K562 (cell line): Measurements from ENCODE around the gene DNAI1. TPM values are rescaled to one million over a fixed set of nuclear protein-coding genes. Genes with fewer than 3 reads are reported as not detected.

Experiments
- ATAC-seq: fragments of 200-7000 bp; cut with Tn5 transposase; 3 replicates; pipeline ENCODE4 v1.9.1; 2020; ENCODE audit warnings: moderate library complexity
- BruUV-seq: library from RNA; stranded (reverse); fragments of 400-500 nt; replicated peaks from 2 replicates; lab custom pipeline; 2021; lab: Mats Ljungman, UMichigan
- CTCF ChIA-PET: fragments of 300-600 bp; formaldehyde crosslinking; extraction: SDS; loops from one replicate; lab custom pipeline; 2021; ENCODE audit warnings: low intra/inter-chr PET ratio; lab: Yijun Ruan, JAX
- POLR2A ChIA-PET: fragments of 300-600, 350-650 bp; sonication (Branson Sonifier 250); formaldehyde crosslinking; extraction: SDS; loops from one replicate; lab custom pipeline; 2021; ENCODE audit warnings: antibody characterized with exemption, inconsistent platforms; lab: Yijun Ruan, JAX
- DNase-seq, 4 experiments: peaks; one replicate each; pipeline versions ENCODE4 v3.0.0 to v3.0.0-alpha.2; 2011 to 2018; ENCODE audit warnings: low spot score in 3 of 4, mixed read lengths in 3 of 4; ENCODE audit errors: extremely low read depth in 1 of 4
- FAIRE-seq: peaks from 2 replicates; lab custom pipeline; 2011; peaks lifted over from hg19 to GRCh38; lab: Jason Lieb, UNC
- H2AFZ ChIP-seq: 2 replicates; pipeline ENCODE4 v1.6.0; 2011; ENCODE audit warnings: low read depth, low read length, control low read depth, inconsistent platforms
- H3K27ac ChIP-seq: fragments of 200-600 bp; 3 replicates; pipeline ENCODE4 v1.8.0; 2011; ENCODE audit warnings: low read depth, mild to moderate bottlenecking, control low read depth, inconsistent platforms, low read length, moderate library complexity, mixed read lengths; ENCODE audit errors: extremely low read depth
- H3K27me3 ChIP-seq, 2 experiments: fragments of 300-600 bp in 1 of 2; 2 replicates in 1 of 2; 3 replicates in 1 of 2; pipeline versions ENCODE4 v1.6.0 to v1.8.0; 2011; ENCODE audit warnings: inconsistent platforms in 2 of 2, low read length in 2 of 2, mild to moderate bottlenecking in 1 of 2, mixed read lengths in 1 of 2, moderate library complexity in 1 of 2; ENCODE audit not compliant: control insufficient read depth in 2 of 2, insufficient read depth in 2 of 2
- H3K36me3 ChIP-seq: fragments of 300-600 bp; 3 replicates; pipeline ENCODE4 v1.8.0; 2011; ENCODE audit warnings: mild to moderate bottlenecking, low read length, inconsistent platforms; ENCODE audit not compliant: control insufficient read depth, insufficient read depth
- H3K4me1 ChIP-seq, 2 experiments: fragments of 200-600 bp in 1 of 2; replicated peaks in 1 of 2; 2 replicates in 1 of 2; 3 replicates in 1 of 2; pipeline versions ENCODE4 v1.5.1 to v1.8.0; 2011; ENCODE audit warnings: inconsistent platforms in 2 of 2, low read length in 2 of 2, mild to moderate bottlenecking in 1 of 2, mixed read lengths in 1 of 2, moderate library complexity in 1 of 2; ENCODE audit not compliant: control insufficient read depth in 2 of 2, insufficient read depth in 2 of 2
- H3K4me2 ChIP-seq: 2 replicates; pipeline ENCODE4 v1.6.1; 2011; ENCODE audit warnings: low read length, control low read depth, inconsistent platforms, mixed read lengths; ENCODE audit not compliant: insufficient read depth
- H3K4me3 ChIP-seq: fragments of 200-600 bp; sonication (generic), shearing (Covaris generic); 2 replicates; pipeline ENCODE4 v1.5.1; 2016; ENCODE audit warnings: control low read depth, inconsistent platforms
- H3K79me2 ChIP-seq: fragments of 200-600 bp; 3 replicates; pipeline ENCODE4 v1.8.0; 2011; ENCODE audit warnings: low read length, inconsistent platforms; ENCODE audit not compliant: control insufficient read depth, insufficient read depth
- H3K9ac ChIP-seq, 2 experiments: 2 replicates each; pipeline versions ENCODE4 v1.6.0 to v1.6.1; 2011; ENCODE audit warnings: low read depth in 2 of 2, low read length in 2 of 2, control low read depth in 1 of 2, inconsistent platforms in 1 of 2, mild to moderate bottlenecking in 1 of 2, mixed read lengths in 1 of 2; ENCODE audit not compliant: insufficient read depth in 1 of 2
- H3K9me1 ChIP-seq: one replicate; pipeline ENCODE4 v1.6.0; 2011; ENCODE audit warnings: inconsistent platforms, mild to moderate bottlenecking, low read length, moderate library complexity; ENCODE audit not compliant: control insufficient read depth, insufficient read depth
- H3K9me3 ChIP-seq: replicated peaks from 2 replicates; pipeline ENCODE4 v1.5.1; 2011; ENCODE audit warnings: low read depth, low read length, inconsistent platforms; ENCODE audit not compliant: control insufficient read depth, insufficient read depth
- H4K20me1 ChIP-seq: replicated peaks from 2 replicates; pipeline ENCODE4 v1.6.1; 2011; ENCODE audit warnings: low read length, inconsistent platforms, mixed read lengths; ENCODE audit not compliant: control insufficient read depth, insufficient read depth
- CREM ChIP-seq: IDR thresholded peaks from 2 replicates; pipeline ENCODE4 v1.6.1; 2014; ENCODE audit warnings: antibody characterized with exemption, low read depth
- HIVEP1 ChIP-seq: fragments of 250-450 bp; sonication (Bioruptor Pico); IDR thresholded peaks from 2 replicates; pipeline ENCODE4 v1.4.0; 2020; ENCODE audit warnings: mild to moderate bottlenecking
- MAZ ChIP-seq, 2 experiments: fragments of 450-650 bp in 1 of 2; sonication (generic) in 1 of 2; formaldehyde crosslinking; IDR thresholded peaks in 1 of 2; conservative IDR thresholded peaks in 1 of 2; 2 replicates each; pipeline versions ENCODE4 v1.4.0 to v1.5.0; 2020; ENCODE audit warnings: mild to moderate bottlenecking in 1 of 2, missing genetic modification reagents in 1 of 2
- NONO ChIP-seq, 2 experiments: fragments of 200-400 bp in 1 of 2; fragments of 450-650 bp in 1 of 2; formaldehyde crosslinking in 1 of 2; IDR thresholded peaks; 2 replicates each; pipeline ENCODE4 v1.6.1; 2017; ENCODE audit warnings: low read depth in 2 of 2, mild to moderate bottlenecking in 2 of 2, moderate library complexity in 2 of 2, low read length in 1 of 2
- NR2F6 ChIP-seq: fragments of 450-650 bp; formaldehyde crosslinking; IDR thresholded peaks from 2 replicates; pipeline ENCODE4 v1.4.0; 2020; ENCODE audit warnings: mild to moderate bottlenecking
- POLR2B ChIP-seq: fragments of 450-650 bp; IDR thresholded peaks from 2 replicates; pipeline ENCODE4 v1.6.1; 2018; ENCODE audit warnings: low read depth; ENCODE audit not compliant: partially characterized antibody
- SLC30A9 ChIP-seq: fragments of 250-450 bp; sonication (Bioruptor Pico); IDR thresholded peaks from 2 replicates; pipeline ENCODE4 v1.8.0; 2022; ENCODE audit warnings: mild to moderate bottlenecking, moderate library complexity
- TSC22D4 ChIP-seq: fragments of 450-650 bp; IDR thresholded peaks from 2 replicates; pipeline ENCODE4 v1.6.1; 2016; ENCODE audit warnings: missing genetic modification characterization, missing biosample characterization, control low read depth
- YY1 ChIP-seq, 3 experiments: IDR thresholded peaks; 2 replicates each; pipeline ENCODE4 v1.6.1; 2011; ENCODE audit warnings: low read length in 2 of 3, mild to moderate bottlenecking in 2 of 3, moderate library complexity in 2 of 3, borderline replicate concordance in 1 of 3, control low read depth in 1 of 3, low read depth in 1 of 3; ENCODE audit not compliant: insufficient read depth in 3 of 3, insufficient replicate concordance in 2 of 3, control insufficient read depth in 1 of 3, insufficient read length in 1 of 3; ENCODE audit errors: extremely low read depth in 1 of 3
- ZC3H11A ChIP-seq: IDR thresholded peaks from 2 replicates; pipeline ENCODE4 v1.6.1; 2012; ENCODE audit warnings: low read depth, low read length, improper control_type of control experiment
- ZKSCAN8 ChIP-seq: fragments of 200-800 bp; sonication (Bioruptor generic); IDR thresholded peaks from 2 replicates; pipeline ENCODE4 v1.6.1; 2016; ENCODE audit warnings: missing genetic modification characterization, missing compliant biosample characterization
- WGBS: fragments of 100-300 bp; shearing (Covaris generic); methylation state at CpG from one replicate; pipeline ENCODE4 v1.1.6; 2016; ENCODE audit warnings: low coverage, mixed read lengths; ENCODE audit not compliant: insufficient coverage; ENCODE audit errors: missing lambda C conversion rate; 5-methylcytosine and 5-hydroxymethylcytosine counted together
- in situ Hi-C: fragments of 300-500 bp; cut with MboI; formaldehyde crosslinking; loops from 4 replicates; pipeline ENCODE4 v1.15.0; 2018; ENCODE audit warnings: inconsistent platforms, mixed read lengths
- intact Hi-C: fragments of 100-400 bp; cut with micrococcal nuclease; formaldehyde crosslinking; loops from 2 replicates; pipeline ENCODE4 v1.14.2; 2022
- polyA plus RNA-seq, 8 experiments: library from polyadenylated mRNA; depleted of rRNA in 4 of 8; stranded (reverse) in 5 of 8; unstranded in 3 of 8; fragments of >200 nt; fragmentation: Nextera tagmentation in 2 of 8; fragmentation: Illumina TruSeq in 1 of 8; extraction: Ambion mirVana in 2 of 8; extraction: Trizol in 1 of 8; gene quantifications; 2 replicates each; pipeline versions ENCODE4 v1.2.1 to v1.2.3, GENCODE V29; 2011 to 2014; ENCODE audit warnings: inconsistent platforms in 1 of 8, missing spikeins in 1 of 8
- total RNA-seq, 7 experiments: library from RNA; depleted of rRNA in 6 of 7; stranded (reverse); fragments of >200 nt in 6 of 7; fragmentation: Illumina TruSeq in 2 of 7; extraction: Trizol in 2 of 7; gene quantifications; 2 replicates each; pipeline versions ENCODE4 v1.2.1 to v1.2.3, GENCODE V29; 2011 to 2021; ENCODE audit warnings: low replicate concordance in 1 of 7

DNAI1 gene
- total and polyA plus RNA-seq, 9 of the 15 experiments (the other 6 are each of a cell fraction or from before 2014, with no cell fraction given): 0.01 to 0.17 (median 0.04) TPM; not detected in 6

DNA sequence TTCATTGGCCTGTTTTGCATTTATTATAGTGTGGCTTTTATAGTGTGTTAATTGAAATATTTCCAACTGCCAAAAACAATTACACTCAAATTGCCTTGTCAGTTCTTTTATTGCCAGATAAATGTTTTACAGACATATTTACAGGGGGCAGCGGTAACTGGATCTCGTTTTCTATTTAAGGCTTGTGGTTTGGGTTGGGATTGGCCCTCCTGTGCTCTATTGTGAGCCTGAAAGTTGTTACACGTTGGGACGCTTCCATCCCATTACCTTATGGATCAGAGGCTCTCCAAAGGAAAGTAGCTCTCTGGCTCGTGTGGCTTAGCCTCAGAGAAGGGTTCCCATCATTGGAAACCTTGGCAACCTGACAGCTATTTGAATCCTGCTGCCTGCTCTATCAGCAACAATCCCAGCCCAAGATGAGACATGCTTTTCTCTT, 20.8 kb downstream of the DNAI1 start:
- Histone ChIP-seq H3K4me2 (no peak overlapping the region), H3K27me3 (no peaks in the 10 kb centered on the region; a peak in 3 of 5 replicates), H4K20me1 (no peaks in the 10 kb centered on the region), H3K9me3 (no peaks in the 10 kb centered on the region), H2AFZ (no peak overlapping the region), H3K4me1 (no peaks in the 10 kb centered on the region), H3K4me3 (no peak overlapping the region), H3K79me2 (no peaks in the 10 kb centered on the region), H3K9ac (no peak overlapping the region), H3K36me3 (no peaks in the 10 kb centered on the region), H3K9me1 (no peaks in the 10 kb centered on the region), H3K27ac (no peak overlapping the region)
- in situ Hi-C loops: no loop called here
- ATAC-seq (no peak), DNase-seq (no peak), FAIRE-seq (no peak)
- TF ChIP-seq MAZ (CRISPR knock-in tag; conservative IDR thresholded peaks at IDR 0.05 in 1 of 2, IDR thresholded peaks at IDR 0.05 in 1 of 2): no peak
- TF ChIP-seq TSC22D4 (tag): no peak
- TF ChIP-seq HIVEP1: no peak
- no peak for TF ChIP-seq ZKSCAN8 (CRISPR knock-in tag)
- TF ChIP-seq NR2F6 (CRISPR knock-in tag): no peak
- TF ChIP-seq YY1 (IDR thresholded peaks at IDR 0.05; ENCODE audit: borderline replicate concordance in 1 of 3, control insufficient read depth in 1 of 3, extremely low read depth in 1 of 3, insufficient read depth in 3 of 3, insufficient read length in 1 of 3, insufficient replicate concordance in 2 of 3, low read depth in 1 of 3, low read length in 2 of 3): no peak
- TF ChIP-seq NONO (IDR thresholded peaks at IDR 0.05; ENCODE audit: low read depth in 2 of 2, low read length in 1 of 2): no peak
- TF ChIP-seq CREM: no peak
- TF ChIP-seq POLR2B: no peak
- TF ChIP-seq SLC30A9 (CRISPR knock-in tag): no peak
- no peak for TF ChIP-seq ZC3H11A
- 0% methylated on average over 5 of the region's 5 CpGs for WGBS
- ChIA-PET POLR2A (interaction anchor here (0.6 to 0.8 kb wide), 2 partner anchors 13 to 24 kb away, joined by 3 read pairs; no protein-coding TSS in a partner anchor), CTCF (no interaction called here)
- intact Hi-C loops: no loop called here
- no TSS peak for BruUV-seq
